H1 (cell line): ENCODE results near the gene IFNL4.

ENCODE experiments used
- ASH2L ChIP-seq: fragments of 200-600, 300-600 bp; sonication (generic); IDR thresholded peaks from one replicate; pipeline ENCODE4 v1.7.1; 2017; ENCODE audit warnings: low read length
- EGR1 ChIP-seq: IDR thresholded peaks from 2 replicates; pipeline ENCODE4 v1.6.1; 2011; ENCODE audit warnings: low read depth, low read length, borderline replicate concordance
- EP300 ChIP-seq, 2 experiments: IDR thresholded peaks; 1 replicate in 1 of 2; 2 replicates in 1 of 2; pipeline ENCODE4 v1.6.1; 2011 to 2012; ENCODE audit warnings: low read depth in 2 of 2, low read length in 2 of 2, mild to moderate bottlenecking in 2 of 2, borderline replicate concordance in 1 of 2, inconsistent platforms in 1 of 2, moderate library complexity in 1 of 2
- EZH2 ChIP-seq: fragments of 200-600 bp; sonication (generic); IDR thresholded peaks from 2 replicates; pipeline ENCODE4 v1.7.1; 2012; ENCODE audit warnings: low read depth, mild to moderate bottlenecking, moderate library complexity, low read length, inconsistent platforms; ENCODE audit not compliant: severe bottlenecking
- FOSL1 ChIP-seq: IDR thresholded peaks from 2 replicates; pipeline ENCODE4 v1.6.1; 2011; ENCODE audit warnings: mild to moderate bottlenecking, low read depth, low read length, moderate library complexity; ENCODE audit not compliant: insufficient read depth
- GABPA ChIP-seq: IDR thresholded peaks from 2 replicates; pipeline ENCODE4 v1.6.1; 2011; ENCODE audit warnings: mild to moderate bottlenecking, low read length, moderate library complexity, borderline replicate concordance; ENCODE audit not compliant: insufficient read depth
- JUN ChIP-seq: IDR thresholded peaks from 2 replicates; pipeline ENCODE4 v1.6.1; 2011; ENCODE audit warnings: low read depth, mild to moderate bottlenecking, improper control_type of control experiment, low read length
- POLR2AphosphoS5 ChIP-seq: IDR thresholded peaks from 2 replicates; pipeline ENCODE4 v1.6.1; 2011; ENCODE audit warnings: low read depth, low read length
- POU5F1 ChIP-seq: IDR thresholded peaks from 2 replicates; pipeline ENCODE4 v1.6.1; 2011; ENCODE audit warnings: low read depth, mild to moderate bottlenecking, low read length, moderate library complexity
- SAP30 ChIP-seq: fragments of 300-600 bp; sonication (generic); IDR thresholded peaks from 2 replicates; pipeline ENCODE4 v1.7.1; 2012; ENCODE audit warnings: low read length, moderate library complexity, mild to moderate bottlenecking, inconsistent platforms; ENCODE audit not compliant: insufficient read depth, insufficient replicate concordance
- SP1 ChIP-seq: IDR thresholded peaks from 2 replicates; pipeline ENCODE4 v1.6.1; 2011; ENCODE audit warnings: low read depth, low read length
- SUZ12 ChIP-seq: fragments of 200-600 bp; sonication (generic); IDR thresholded peaks from 2 replicates; pipeline ENCODE4 v1.6.1; 2012; ENCODE audit warnings: mild to moderate bottlenecking, inconsistent platforms, low read length, moderate library complexity, mixed read lengths
- TF ChIP-seq, protein P1 (sequence below), 3 experiments: IDR thresholded peaks; 1 replicate in 2 of 3; 2 replicates in 1 of 3; pipeline versions ENCODE4 v1.5.1 to v1.6.1; 2011; ENCODE audit warnings: low read length in 3 of 3, mild to moderate bottlenecking in 3 of 3, inconsistent platforms in 2 of 3, low read depth in 1 of 3, moderate library complexity in 1 of 3; ENCODE audit not compliant: insufficient read depth in 1 of 3; ENCODE audit errors: control extremely low read depth in 1 of 3
- TF ChIP-seq, protein P2 (sequence below): IDR thresholded peaks from 2 replicates; pipeline ENCODE4 v1.6.1; 2012; ENCODE audit warnings: inconsistent platforms

DNA sequence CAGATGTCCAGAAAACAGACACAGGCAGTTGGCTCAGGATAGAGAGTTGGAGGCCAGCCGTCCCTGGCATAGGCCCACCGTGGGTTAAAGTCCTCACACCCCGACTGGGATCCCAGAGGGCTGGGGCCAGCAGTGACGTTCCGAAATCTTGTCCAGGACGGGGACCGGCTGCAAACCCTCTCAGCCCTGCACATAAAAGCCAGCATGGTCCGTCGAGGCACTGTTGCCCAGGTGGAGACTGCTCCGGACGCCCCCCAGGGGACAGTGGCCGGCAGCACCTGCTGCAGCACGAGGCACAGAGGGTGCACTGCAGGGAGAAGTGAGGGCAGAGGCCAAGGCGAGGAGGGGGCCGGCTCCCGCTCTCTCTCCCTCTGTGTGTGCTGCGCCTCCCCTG, 15.3 kb upstream of the IFNL4 start:
- TF ChIP-seq POLR2AphosphoS5: no peak
- TF ChIP-seq, protein P1, sequence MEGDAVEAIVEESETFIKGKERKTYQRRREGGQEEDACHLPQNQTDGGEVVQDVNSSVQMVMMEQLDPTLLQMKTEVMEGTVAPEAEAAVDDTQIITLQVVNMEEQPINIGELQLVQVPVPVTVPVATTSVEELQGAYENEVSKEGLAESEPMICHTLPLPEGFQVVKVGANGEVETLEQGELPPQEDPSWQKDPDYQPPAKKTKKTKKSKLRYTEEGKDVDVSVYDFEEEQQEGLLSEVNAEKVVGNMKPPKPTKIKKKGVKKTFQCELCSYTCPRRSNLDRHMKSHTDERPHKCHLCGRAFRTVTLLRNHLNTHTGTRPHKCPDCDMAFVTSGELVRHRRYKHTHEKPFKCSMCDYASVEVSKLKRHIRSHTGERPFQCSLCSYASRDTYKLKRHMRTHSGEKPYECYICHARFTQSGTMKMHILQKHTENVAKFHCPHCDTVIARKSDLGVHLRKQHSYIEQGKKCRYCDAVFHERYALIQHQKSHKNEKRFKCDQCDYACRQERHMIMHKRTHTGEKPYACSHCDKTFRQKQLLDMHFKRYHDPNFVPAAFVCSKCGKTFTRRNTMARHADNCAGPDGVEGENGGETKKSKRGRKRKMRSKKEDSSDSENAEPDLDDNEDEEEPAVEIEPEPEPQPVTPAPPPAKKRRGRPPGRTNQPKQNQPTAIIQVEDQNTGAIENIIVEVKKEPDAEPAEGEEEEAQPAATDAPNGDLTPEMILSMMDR (IDR thresholded peaks at IDR 0.05; ENCODE audit: control extremely low read depth in 1 of 3, insufficient read depth in 1 of 3, low read depth in 1 of 3, low read length in 3 of 3): peak; percentile 15 to 29 (median 27)
- no peak for TF ChIP-seq EP300 (IDR thresholded peaks at IDR 0.05; ENCODE audit: borderline replicate concordance in 1 of 2, low read depth in 2 of 2, low read length in 2 of 2)
- TF ChIP-seq FOSL1: no peak
- TF ChIP-seq JUN: no peak
- TF ChIP-seq GABPA: no peak; the same call in 1 of the 2 replicates
- no peak for TF ChIP-seq SP1
- no peak for TF ChIP-seq EZH2
- no peak for TF ChIP-seq ASH2L
- TF ChIP-seq, protein P2, sequence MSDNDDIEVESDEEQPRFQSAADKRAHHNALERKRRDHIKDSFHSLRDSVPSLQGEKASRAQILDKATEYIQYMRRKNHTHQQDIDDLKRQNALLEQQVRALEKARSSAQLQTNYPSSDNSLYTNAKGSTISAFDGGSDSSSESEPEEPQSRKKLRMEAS: peak; percentile 97
- no peak for TF ChIP-seq EGR1
- no peak for TF ChIP-seq SAP30
- TF ChIP-seq POU5F1: no peak
- no peak for TF ChIP-seq SUZ12
